Left renal pelvis (tissue), 4 donors: Measurements from ENCODE around the gene CYTH4. TPM values are rescaled to one million over a fixed set of nuclear protein-coding genes. Genes with fewer than 3 reads are reported as not detected.
"Not testable (repeated sequence)": the region's sequence is repeated elsewhere in the genome, so short reads cannot be mapped to it uniquely, and the experiment has no call there.

Experiments
- DNase-seq, 4 donors: peaks; one replicate each; pipeline ENCODE4 v3.0.0-alpha.2; 2013; ENCODE audit warnings: low read depth in 4 of 4, low spot score in 3 of 4
- polyA plus RNA-seq, 4 donors: library from polyadenylated mRNA; unstranded; fragments of 120-200 nt; gene quantifications; one replicate each; pipeline ENCODE4 v1.2.1, GENCODE V29; 2013; ENCODE audit not compliant: insufficient read length in 4 of 4

Gene CYTH4, protein sequence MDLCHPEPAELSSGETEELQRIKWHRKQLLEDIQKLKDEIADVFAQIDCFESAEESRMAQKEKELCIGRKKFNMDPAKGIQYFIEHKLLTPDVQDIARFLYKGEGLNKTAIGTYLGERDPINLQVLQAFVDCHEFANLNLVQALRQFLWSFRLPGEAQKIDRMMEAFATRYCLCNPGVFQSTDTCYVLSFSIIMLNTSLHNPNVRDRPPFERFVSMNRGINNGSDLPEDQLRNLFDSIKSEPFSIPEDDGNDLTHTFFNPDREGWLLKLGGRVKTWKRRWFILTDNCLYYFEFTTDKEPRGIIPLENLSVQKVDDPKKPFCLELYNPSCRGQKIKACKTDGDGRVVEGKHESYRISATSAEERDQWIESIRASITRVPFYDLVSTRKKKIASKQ
- 1 to 10 TPM; 3.4 to 6.2 (median 4.0) TPM for polyA plus RNA-seq

DNA sequence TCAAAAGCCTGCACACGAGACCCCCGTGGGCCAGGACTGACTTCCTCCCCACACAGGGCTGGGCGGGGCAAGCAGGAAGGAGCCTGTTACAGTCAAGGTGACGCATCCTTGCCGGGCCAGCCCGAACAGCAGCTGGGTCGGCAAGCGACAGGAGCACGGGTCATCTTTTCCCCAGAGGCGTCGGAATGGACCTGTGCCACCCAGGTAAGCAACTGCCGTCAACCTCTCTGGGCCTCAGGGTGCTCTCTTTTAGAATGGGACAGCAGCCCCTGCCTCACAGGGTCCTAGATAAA is at the start of gene CYTH4:
TSS of gene CYTH4 (plus strand) at position 124 of the 293 bp plus-strand sequence. CDS start at position 186, 62 bp downstream.
- DNase-seq, result no peak

GRCh38 chr22:37233371-37233750 is 48.9 kb upstream of the CYTH4 start:
- DNase-seq, result not testable (repeated sequence)

DNA sequence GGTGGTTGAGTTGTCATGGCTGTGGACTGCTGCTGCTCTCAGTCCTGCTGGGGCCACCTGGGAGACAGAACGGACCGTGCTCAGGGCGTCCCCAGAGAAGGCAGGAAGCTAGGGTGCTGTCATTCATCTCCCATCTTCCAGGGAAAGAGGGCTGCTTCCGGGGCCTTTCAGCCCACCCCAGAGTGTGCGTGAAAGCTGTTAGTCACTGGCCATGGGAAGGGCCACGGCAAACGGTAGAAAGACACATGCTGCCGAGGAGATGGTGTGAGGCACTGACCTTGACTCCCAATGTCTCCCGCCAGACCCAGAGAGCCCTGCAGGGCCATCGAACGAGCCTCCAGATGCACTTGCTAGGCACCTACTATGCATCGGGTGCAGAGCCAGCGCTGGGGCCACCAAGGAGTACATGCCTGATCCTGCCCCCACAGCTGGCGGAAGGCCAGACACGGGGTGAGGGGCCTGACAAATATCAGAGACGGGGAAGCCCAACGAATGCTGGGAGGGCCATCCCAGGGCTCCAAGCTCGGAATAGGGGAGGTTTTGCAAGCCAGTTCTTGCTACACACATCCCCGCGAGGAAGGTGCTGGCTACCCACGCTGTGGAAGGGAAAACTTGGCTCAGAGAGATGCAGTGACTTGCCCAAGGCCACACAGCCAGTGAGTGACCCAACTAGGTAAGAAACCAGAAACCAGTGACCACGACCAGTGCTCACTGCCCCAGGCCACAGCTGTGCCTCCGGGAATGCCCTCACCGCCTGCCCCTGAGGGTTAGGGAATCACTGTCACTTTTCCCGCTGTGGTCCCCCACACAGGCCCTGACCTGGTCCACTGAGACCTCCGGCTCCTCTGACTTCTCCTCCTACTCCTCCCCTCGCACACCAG is 48.3 kb upstream of the CYTH4 start:
- no peak for DNase-seq

DNA sequence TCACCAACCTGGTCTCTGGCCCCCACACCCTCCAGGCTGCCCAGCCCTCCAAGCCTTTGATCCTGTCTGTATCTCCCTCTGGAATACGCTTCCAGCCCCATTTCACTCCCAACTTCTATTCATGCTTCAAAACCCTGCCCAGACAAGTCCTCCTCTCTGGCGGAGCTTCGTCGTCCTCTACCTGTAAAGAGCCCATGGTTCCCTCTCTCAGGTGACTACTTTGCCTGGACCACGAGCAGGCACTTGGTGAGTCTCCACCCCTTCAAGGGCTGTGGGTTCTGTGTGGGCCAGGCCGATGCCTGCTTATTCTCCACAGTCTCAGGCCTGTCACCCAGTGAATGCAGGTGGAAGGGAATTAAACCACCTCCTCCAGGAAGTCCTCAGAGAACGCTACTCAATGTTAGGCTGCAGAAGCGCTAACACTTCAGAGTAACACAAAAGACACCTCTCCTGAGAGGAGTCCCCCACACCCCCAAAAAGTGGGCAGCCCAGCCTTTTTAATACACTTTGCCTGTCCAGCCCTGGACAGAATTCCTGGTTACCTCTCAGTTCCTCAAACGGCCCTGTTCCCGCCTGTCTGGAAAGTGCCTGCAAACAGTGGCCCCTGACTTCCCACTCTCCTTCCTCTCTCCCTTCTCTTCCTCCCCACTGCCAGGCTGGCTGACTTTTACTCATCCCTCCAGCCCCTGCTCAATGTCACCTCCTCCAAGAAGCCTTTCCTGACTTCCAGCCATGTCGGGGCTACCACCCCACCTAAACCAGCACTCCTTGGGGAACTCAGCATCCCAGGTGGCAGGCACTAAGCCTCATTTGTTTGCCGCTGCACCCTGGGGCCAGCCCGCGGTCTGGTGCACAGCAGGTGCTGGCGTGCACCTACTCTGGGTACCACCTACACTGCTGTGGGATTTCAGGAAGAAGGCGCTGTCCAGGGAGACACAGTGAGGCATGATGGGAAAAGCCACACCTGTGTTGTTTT is 47.3 kb upstream of the CYTH4 start:
- no peak for DNase-seq

- no peak for DNase-seq
Observed at GRCh38 chr22:37235897-37236607, 46.3 kb upstream of the CYTH4 start.

DNA sequence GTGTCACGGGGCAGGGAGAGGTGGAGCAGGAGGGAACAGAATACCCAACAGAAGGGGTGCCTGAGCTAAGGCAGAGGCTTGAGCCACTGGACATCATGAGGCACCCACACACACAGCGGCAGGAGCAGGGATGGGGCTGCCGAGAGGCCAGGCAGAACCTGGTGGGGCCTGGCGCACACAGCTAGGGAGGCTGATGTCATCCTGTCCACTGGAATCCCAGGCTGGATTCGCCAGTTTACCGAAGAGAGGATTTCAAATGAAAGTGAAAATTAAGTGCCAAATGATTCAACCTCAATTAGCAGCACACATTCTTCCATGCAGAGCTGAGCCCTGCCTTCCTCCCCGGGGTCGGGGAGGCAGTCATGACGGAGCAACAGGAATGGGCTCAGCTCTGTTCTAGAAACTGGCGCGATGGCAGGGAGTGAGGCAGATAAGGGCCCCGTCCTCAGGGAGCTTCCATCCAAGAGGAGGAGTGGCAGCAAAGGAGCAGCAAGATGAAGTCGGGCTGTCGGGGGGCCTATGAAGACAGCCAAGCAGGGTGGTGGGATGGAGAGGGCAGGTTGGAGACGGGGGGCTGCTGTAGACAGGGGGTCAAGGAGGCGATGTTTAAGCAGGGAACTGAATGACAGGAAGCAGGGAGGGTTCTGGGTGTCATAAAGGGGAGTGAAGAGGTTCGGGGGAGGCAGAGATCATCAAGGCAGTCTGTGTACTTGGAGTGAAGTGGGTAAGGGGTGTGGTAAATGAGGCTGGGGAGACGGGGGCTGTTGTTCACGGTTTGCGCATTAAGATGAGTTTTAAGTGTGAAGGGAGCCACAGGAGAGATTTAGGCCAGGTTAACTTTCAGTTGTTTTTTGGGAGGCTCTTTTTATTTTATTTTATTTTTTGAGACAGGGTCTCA is 44.7 kb upstream of the CYTH4 start:
- no peak for DNase-seq

GRCh38 chr22:37239336-37240239 is 42.7 kb upstream of the CYTH4 start:
- DNase-seq, result no peak

- no peak for DNase-seq
Observed at GRCh38 chr22:37240240-37240940, 41.9 kb upstream of the CYTH4 start.

DNA sequence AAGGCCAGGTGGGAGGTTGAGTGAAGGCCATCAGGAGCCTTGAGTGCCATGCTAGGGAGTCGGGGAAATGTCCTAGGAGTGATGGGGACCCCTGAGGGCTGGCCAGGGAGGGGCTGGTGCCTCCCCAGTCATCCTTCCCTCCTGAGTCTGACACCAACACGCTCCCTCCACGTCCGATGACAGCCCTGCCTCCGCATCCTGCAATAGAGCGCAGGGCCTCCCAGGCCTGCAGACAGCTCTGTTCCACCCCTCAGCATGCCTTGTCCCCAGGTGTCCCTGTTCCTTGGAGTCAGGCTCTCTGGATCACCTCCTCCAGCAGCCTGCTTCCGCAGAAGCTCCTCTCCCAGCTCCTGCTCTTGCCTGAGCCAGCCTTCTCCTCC is 41.4 kb upstream of the CYTH4 start:
- no peak for DNase-seq

DNA sequence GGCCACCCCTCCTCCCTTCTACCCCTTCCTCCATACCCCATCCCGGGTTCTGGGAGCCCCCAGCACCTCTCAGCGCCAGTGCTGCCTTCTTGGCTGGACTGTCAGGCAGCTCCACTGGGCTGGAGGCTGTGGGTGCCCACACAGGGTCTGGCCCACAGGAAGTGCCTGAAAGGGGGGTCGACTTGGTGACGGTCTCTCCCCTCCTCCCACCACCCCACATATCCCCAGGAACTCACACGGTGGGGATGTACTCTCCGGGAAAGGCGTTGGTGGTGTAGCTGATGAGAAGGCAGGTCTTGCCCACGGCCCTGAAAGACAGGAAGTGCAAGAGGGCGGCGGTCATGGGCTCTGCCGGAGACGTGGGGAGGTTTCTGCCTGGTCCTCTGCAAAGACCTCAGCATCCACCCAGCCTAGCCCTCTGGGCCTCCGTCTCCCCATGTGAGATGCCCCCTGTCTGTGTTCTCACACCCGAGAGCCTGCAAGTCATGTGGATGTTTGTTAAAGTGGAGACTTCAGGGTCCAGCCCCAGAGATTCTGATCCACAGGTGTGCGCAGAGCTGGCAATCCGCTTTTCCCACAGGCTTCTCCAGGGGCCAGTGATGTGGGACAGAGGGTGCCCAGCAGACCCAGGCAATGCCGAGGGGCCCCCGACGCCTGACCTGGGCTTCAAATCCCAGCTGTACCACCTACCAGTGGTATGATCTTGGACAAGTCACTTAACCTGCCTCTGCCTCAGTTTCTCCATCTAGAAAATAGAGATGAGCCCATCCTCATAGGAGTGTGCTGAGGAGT is 40.8 kb upstream of the CYTH4 start:
- no peak for DNase-seq

- no peak for DNase-seq
Observed at GRCh38 chr22:37242395-37242918, 39.9 kb upstream of the CYTH4 start.

DNA sequence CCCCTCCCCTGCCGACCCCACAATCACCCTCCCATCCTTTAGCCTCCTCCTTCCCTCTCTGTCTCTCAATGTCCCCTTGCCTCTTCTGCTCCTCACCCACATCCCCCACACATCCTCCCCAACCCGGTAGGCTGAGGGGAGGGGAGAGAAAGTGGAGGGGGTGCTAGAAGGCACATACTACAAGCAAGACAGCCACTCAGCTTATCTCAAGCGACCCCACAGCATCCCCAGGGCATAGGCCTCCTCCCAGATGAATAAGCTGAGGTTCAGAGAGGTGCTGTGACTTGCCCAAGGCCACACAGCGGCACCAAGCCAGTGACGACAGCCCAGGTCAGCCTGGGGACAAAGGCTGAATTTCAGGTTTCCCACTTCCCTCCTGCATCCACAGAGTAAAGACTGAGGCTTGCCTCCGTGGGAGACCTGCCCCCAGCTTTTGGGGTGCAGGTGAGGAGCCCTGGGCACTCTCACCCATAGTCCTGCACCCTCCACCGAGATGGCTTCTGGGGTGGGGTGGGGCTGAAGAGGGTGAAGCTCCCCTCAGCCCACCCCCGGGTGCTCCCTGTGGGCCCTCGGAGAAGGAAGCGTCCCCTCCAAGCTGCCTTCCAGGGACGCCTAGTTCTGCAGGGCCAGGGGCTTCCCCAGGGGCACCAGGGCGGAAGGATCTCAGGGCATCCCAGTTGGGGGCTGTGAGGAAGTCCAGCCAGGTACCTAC is 38.8 kb upstream of the CYTH4 start:
- no peak for DNase-seq

DNA sequence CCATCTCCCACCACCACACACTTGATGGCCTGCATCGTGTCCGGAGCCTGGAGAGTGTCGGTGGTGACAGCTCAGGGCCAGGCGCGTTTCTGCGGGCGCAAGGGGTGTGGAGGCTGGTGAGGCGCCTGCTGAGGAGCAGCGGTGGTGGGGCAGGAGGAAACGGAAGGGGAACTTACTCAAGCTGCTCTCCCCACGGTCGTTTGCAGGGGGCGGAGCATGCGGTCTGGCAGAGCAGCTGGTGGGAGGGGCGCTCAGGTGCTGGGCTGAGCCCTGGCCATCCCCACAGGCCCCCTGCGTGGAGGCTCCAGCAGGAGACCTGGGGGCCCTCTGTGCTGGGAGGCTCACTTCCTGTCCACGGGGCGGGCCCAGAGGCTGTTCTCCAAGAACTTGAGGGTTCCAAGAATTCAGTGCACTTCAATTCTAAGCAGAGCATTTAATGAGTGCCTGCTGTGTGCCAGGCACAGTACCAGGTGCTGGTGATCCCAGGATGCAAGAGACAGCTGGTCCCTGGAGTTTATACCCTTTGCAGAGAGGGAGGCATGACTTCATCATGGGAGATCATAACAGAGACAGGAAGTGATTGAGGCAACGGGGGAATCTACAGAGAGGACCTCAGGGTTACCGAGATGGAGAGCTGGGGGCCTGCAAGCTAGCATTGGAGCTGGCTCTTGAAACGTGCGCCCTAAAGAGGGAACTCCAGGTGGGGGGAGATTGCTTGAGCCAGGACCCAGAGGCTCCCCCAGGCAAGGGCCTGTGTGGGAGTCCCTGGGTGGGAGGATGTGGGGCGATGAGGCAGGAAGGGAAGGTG is 38.0 kb upstream of the CYTH4 start, which contains the start of gene RAC2:
TSS of gene RAC2 (minus strand) at position 156 of the 808 bp plus-strand sequence. CDS start at position 35, 121 bp downstream.
- DNase-seq, result no peak

GRCh38 chr22:37244922-37245722 is 37.2 kb upstream of the CYTH4 start:
- DNase-seq, result no peak
